HG02973 (cell line): Measurements from ENCODE around the gene SRRM4.

Source experiments
- ATAC-seq: cut with Tn5 transposase; IDR thresholded peaks from one replicate; pipeline ENCODE4 v1.9.1; 2021; ENCODE audit warnings: moderate library complexity; ENCODE audit not compliant: unreplicated experiment

Gene SRRM4

DNA sequence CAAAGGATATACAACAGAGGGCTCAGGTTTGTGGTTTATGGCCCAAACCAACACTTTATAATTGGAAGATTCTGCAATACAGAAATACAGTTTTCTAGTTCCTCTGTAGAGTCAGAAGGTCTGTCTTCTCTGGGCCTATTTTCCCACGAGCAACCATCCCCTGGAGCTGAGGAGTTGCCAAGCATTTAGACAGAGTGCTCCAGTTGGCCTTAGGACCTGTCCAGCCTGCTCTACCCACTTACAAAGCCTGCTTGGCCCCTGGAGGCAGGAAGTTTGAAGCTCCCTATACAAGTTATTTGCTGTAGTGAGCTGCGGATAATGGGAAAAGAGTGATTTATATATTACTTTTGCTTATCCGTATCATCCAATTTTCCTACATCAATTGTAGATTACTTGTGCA is 136.6 kb downstream of the SRRM4 start:
- ATAC-seq = no peak

DNA sequence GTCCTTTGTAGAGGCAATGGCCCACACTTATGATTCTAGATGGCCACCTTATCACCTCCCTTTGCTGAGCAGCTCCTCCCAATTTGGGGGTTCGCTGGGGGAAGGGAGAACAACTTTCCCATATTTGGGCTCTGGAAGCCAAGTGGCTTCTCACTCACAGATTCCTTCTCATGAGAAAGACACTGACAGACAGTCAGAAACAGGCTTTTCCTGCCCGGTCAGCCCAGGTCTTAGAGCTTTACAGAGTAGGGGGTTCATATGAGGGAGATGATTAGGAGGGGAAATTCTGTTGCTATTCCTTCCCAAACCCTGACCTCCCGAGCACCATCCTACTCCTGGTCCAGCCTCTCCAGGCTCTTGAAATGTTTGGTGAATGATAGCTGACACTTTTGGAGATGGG is 137.3 kb downstream of the SRRM4 start:
- ATAC-seq = no peak

DNA sequence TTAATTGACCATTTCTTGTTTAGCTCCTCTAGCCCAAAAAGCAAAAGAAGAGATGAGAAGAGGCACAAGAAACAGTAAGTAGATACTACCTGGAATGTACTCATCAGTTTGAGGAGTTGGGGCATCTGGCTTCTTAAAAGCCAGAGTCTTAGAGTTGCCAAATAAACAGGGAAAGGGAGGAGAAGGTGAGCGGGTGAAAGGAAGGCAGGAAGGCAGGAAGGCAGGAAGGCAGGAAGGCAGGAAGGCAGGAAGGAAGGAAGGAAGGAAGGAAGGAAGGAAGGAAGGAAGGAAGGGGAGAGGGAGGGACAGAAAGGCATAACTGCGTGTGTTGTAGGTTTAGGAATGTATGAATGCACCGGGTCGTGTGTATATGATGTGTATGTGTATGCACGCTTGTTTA is 140.7 kb downstream of the SRRM4 start:
- ATAC-seq = no peak

DNA sequence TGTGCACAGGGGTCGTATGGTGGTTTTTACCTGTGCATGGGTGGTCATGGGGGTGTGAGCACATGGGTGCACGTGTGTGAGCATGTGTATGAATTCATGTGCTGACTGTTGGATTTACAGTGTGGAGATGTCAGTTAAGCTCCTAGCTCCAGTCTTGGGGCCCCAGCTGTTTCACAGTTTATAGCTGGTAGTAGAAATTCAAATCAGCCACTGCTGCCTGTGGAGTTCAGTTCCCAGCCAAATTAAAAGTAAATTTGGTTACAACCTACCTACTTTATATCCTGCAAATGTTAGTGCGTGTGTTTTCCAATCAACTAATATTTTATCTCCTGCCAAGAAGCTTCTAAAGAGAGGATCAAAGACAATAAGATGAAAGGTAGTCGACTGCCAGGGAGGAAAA is 141.4 kb downstream of the SRRM4 start:
- ATAC-seq = no peak

DNA sequence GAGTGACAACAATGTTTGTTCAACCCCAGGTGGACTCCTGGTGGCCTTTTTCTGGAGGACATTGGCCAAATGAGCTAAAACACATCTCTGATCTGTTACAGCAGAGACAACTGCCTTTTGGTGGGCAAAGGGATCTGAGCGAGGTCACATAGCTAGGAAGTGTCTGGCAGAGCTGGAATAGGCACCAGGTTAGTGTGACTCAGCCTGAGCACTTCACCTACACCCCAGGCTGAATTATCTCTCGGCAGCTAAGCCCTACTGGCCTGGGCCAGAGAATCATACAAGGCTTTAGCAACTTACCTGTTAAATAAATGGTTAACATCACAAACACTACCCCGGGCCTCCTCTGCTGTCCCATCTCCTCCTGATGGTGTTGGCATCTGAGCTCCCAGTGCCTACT is 147.2 kb downstream of the SRRM4 start:
- ATAC-seq = no peak

DNA sequence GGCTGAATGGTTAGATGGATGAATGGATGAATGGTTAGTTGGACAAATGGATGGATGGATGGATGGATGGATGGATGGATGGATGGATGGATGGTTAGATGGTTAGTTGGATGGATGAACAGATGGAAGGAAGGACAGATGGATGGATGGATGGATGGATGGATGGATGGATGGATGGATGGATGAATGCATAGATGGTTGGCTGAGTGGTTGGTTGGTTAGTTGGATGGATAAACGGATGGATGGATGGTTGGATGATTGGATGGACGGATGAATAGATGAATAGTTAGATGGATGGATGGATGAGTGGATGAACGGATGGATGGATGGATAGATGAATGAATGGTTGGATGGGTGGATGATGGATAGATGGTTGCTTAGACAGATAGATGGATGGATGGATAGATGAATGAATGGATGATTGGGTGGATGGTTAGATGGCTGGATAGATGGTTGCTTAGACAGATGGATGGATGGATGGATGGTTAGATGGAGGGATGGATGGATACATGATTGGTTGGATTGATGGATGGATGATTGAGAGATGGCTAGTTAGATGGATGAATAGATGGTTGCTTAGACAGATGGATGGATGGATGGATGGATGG is 148.6 kb downstream of the SRRM4 start:
- ATAC-seq = no peak

DNA sequence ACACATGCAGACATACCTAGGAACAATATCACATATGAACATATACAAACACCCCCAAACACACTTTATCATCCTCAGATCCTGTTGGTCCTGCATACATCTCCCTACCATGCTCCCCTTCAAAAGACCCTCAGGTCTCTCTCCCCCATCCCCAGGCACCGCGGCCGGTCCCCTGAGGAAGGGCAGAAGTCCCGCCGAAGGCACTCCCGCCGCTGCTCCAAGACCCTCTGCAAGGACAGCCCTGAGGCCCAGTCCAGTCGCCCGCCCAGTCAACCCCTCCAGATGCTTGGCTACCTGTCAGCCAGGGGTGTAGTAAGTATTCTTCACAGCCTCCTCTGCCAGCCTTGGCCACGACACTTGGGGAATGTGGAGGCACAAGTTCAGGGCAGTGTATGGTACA is 149.2 kb downstream of the SRRM4 start:
- ATAC-seq = no peak

DNA sequence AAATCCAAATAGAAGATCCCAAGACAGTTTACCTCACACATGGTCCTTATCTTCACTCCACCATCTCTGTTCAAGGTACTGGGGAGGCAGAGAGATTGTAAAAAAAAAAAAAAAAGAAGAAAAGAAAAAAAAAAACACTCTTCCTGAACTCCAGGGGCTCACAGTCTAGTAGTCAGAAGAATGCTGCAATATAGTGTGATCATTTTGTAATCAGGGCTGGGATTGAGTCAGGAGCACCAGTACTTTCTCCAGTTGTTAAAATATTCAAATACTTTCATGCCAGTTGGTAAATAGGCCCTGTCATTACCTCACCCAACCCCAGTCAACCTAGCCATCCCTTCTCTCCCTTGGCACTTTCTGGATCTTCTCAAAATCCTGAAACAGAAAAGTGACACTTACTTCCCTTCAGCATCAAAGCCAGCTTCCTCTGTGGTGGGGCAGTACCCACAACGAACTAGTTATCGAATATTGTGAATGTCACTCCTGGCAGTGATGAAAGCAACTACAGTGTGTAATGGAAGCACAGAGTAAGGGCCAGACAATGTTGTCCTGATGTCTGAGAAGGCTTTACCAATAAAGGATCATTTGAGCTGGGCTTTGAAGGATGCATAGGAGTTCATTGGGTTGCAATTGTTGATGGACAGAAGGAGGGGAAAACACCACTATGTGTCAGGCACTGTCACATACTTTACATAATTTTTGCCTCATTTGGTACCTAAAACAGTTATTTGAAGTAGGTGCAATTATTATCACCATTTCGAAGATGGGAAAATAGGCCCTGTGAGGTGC is 153.1 kb downstream of the SRRM4 start:
- ATAC-seq = no peak

DNA sequence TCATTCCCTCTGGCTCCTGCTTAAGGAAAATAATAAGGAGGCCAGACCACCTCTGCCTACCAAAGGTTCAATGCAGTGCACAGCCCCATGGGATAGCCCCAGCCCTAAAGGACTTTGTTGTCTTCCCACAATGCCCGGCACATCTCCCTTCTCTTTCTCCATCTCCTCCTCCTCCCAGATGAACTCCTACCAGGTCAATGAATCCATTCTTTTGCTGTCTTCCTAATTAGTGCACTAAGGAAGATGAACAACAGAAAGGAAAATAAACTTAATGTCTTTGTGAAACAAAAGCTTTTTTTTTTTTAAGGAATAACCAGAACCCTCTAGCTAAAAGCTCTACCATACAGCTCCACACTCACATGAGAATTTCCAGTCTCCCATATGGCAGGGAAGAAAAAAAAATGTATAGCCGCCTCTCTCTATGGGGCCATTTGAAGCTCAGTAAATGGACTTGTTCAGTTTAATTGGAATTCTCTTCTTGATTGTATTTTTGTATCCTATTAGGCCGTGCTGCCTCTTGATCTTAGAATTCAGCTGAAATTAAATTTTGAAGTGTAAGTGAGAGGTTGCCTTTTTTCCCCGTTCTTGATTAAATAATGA is 155.6 kb downstream of the SRRM4 start:
- ATAC-seq = no peak

DNA sequence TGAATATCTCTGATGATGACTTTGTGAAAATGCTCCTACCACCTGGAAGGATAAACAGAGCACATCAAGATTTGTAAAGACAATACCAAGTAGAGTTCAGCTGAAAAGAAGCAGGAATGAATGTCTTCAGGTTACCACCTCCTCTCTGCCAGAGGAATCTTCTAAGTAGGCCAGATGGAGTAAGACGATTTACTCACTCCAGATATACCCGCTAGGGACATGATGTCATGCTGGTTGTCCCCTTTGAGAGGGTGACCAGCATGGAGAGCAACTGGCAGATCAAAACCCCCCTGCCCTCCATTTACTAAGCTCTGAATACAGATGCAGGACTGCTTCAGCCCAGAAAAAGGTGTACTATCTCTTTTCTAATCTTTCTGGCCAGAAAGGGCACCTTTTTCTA is 158.1 kb downstream of the SRRM4 start:
- ATAC-seq = no peak

DNA sequence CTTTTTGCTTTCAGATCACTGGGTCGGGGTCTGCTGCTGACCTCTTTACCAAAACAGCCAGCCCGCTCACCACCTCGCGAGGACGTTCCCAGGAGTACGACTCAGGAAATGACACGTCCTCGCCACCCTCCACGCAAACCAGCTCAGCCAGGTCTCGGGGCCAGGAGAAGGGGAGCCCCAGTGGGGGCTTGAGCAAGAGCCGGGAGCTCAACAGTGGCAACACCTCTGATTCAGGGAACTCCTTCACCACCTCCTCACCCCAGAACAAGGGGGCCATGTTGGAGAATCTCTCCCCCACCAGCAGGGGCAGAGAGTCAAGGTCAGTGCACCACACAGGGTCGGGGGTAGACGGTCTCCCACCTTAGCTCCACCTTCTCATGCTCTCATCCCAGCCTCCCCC is 164.0 kb downstream of the SRRM4 start:
- no peak for ATAC-seq

DNA sequence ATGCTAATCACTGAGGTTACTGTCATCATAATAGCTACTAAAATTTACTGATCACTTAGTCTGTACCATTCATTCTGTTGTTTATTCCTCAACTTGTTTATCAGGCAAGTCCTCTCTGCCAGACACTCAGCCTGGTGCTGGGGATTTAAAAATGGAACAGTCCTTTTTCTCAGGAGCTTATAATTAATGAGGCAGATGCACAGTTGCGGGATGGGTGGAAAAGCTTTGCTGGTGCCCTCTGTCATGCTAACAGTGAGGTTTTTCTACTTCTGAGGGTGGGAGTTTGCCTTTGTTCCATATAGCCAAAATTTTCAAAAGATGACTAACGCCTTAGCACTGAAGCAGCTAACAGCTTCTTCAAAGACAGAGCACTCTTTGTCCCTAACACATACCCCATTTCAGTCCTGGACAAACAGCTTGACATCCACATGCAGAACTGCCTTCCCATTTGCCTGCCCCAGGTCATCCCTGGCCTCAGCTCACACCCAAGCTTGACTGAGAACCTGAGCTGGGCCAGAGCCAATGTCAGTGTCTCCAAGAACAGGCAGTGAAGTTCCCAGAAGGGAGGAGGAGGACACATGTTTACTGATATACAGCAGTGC is 166.6 kb downstream of the SRRM4 start:
- no peak for ATAC-seq

DNA sequence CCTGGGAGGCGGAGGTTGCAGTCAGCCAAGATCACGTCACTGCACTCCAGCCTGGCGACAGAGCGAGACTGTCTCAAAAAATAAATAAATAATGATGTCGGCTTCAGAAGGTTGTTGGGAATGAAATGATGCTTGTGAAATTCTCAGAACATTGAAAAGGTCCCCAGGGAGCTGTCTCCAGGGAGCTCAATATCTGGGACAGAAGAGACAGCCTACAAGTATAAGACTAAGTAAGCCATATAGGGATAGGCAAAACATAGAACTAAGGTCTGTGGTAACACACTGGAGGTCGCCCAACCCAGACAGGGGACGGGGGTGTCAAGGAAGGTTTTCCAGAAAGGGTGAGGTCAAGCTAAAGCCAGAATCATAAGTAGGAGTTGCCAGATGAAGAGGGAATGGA is 167.9 kb downstream of the SRRM4 start:
- ATAC-seq = no peak

DNA sequence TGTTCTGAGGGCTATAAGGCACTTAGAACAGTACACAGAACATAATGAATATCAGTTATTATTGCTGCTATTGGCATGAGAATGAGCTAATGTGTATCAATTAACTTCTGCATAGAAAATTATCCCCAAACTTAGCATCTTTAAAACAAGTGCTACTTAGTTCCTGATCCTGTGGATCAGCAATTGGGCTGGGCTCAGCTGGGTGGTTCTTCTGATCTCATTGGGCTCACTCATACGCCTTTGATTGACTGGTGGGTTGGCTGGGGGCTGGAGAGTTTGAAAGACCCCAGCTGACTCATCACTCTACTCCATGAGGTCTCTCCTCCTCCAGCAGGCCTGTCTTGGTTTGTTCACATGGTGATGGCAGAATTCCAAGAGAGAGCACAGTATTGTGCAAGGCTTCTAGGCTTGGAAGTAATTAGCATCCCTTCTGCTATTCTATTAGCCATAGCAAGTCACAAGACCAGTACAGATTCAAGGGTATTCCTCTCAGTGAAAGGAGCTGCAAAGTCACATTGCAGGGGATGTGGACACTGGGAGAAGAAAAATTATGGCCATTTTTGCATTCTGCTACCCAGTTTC is 170.2 kb downstream of the SRRM4 start:
- no peak for ATAC-seq

DNA sequence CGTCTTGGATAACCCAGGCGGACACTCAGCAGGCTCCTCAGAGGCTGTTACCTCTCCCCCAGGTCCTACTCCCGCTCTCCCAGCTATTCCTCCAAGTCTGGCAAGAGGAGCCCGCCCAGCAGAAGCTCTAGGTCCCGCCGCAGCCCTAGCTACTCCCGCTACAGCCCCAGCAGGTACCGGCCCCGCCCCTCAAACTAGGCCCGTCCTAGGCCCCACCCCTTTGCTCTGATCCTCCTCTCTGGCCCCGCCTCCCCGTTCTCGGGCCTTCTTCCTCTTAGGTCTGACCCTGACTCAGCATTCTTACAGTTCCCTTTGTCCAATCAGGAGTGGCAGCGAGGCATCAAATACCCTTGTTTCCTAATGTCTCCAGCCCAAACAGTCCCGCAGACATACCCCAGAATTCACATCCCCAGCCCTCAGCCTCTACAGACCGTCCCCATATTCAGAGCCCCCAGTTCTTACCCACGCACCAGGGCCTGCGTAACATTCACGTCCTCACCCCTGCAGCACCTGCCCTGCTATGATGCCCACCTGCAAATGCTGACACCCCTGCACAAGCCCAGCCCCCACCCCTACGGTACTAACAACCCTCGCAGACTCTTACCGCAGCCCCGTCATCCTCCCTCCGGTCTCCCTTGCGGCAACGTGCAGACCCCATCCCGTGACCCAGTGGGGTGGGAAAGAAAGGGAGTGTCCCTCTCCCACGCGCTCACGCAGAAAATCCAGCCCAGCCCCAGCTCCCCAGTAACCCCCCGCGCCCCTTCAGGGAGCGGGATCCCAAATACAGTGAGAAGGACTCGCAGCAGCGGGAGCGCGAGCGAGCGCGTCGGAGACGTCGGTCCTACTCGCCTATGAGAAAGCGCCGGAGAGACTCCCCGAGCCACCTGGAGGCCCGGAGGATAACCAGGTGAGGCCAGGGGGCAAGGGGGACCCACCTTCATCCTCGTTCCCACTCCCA is 172.4 kb downstream of the SRRM4 start:
- ATAC-seq = no peak

DNA sequence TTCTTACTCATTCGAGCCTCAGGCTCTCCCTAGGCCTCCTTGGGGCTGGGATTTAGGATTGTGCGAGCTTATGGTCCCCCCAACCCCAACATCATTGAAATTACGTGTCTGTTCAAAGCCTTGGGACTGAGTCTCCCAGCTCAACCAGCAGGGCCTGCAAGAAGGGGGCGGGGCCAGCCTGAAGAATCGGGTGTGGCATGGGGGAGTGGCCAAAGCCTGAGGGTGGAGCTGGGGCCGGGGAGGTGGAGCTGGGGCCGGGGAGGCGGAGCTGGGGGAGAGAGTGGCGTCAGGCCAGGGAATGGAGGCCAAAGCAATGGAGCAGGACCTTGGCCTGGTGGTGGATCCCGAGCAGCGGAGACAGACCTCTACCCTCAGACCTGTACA is 173.1 kb downstream of the SRRM4 start:
- ATAC-seq = no peak

DNA sequence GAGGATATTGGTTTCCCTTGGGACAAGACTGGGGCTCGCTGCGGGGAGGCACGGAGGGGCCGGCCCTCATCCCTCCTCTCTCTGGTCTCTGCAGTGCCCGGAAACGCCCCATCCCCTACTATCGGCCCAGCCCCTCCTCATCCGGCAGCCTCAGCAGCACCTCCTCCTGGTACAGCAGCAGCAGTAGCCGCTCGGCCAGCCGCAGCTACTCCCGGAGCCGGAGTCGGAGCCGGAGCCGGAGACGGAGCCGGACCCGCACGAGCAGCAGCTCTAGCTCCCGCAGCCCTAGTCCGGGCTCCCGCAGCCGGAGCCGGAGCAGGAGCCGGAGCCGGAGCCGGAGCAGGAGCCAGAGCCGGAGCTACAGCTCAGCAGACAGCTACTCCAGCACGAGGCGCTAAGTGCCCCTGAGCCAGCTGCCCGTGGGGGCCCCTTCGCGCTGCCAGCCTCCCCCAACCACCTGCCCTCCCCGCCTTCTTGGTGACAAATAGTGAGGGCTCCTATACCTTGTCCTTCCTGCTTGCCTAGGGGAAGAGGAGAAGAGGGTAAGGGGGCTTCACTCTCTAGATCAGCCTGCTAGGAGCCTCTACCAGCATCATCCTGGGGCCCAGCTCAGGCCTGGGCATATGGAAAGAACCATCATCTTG is 175.2 kb downstream of the SRRM4 start:
- no peak for ATAC-seq

DNA sequence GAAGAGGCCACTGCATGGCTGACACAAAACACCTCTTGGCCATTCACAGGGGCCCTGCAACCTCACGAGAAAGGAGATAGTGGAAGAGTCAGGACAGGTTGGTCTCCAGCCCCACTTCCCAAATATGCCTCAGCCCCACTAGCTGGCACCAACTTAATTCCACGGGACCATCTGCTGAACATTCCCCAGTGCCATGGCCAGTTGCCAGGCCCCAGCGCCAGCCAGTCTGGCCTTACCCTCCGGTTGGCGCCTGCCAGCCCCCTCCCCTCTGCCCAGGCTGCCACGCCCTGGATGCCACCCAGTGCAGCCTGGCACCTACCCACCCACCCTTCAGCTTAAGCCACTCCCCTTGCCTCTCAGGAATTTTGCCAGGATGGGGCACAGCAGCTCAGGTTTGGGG is 176.2 kb downstream of the SRRM4 start:
- no peak for ATAC-seq

DNA sequence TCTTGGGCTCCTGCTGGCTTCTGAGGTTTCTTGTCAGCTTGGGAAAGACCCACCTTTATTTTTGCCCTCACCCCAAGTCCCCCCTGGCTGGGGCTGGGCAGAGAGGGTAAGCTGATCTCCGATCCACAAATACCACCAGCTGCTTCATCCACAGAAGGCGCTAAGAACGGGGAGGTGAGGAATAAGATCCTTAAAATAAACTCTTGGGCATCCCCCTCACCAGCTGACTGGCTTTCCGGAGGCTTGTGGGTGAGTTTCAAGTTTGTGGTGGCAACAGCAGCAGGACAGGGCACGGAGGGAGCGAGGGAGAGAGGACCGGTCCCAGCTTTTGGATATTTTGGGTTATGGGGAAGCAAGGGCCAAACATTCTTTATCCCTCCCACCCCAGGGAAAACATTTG is 176.6 kb downstream of the SRRM4 start:
- ATAC-seq = no peak

DNA sequence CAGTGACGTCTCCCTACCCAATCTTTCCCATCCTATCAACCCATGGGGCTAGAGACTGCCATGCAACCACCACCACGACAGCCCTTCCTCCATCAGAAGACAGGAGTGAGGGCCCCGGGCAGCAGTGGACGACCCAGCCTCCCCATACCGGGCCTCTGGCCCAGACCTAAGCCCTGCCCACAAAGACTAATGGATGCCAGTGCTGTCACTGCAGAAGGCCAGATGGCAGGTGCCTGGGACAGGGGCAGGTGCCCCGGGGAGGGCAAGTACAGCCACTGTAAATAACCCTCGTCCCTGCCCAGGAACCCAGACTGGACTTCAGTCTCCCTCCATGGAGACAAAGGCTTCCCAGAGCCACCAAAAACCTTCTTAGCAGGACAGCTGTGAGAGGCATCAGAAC is 177.1 kb downstream of the SRRM4 start:
- ATAC-seq = no peak
